ENCODE data around the gene MBNL2.

MBNL2 gene

DNA sequence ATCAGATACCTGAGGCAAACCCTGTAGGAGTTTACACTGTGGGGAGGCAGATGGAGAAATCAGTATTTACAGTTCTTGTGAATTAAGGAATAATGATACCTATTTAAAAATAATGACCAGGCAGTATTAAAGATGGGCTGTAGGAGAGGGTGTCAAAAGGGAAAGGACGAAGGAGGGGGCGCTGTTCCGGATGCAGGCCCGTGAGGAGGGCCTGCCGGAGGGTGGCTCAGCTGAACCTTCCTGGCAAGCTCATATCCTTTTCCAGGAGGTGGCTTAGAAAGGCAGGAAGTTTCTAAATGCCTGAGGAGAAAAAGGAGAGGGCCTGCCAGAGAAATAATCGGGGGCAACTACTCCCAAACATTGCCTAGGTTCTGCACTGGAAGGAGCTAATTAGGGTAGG lies 46.6 kb downstream of the MBNL2 start:
- Histone ChIP-seq H3K4me3 (ENCODE audit: low read length) (no peak overlapping the region), H3K36me3 (replicated peaks; ENCODE audit: low read depth, low read length) (no peaks in the 10 kb centered on the region), H3K9ac (ENCODE audit: low read length) (no peak overlapping the region), H3K4me2 (ENCODE audit: low read length) (no peak overlapping the region), H3K27ac (ENCODE audit: low read length) (no peak overlapping the region), H2AFZ (ENCODE audit: low read depth, low read length) (no peak overlapping the region), H3K9me3 (ENCODE audit: insufficient read depth, low read length) (no peaks in the 10 kb centered on the region), H3K79me2 (ENCODE audit: low read length) (no peaks in the 10 kb centered on the region), H4K20me1 (ENCODE audit: insufficient read depth, low read length) (no peaks in the 10 kb centered on the region), H3K27me3 (ENCODE audit: low read depth, low read length) (no peaks in the 10 kb centered on the region), H3K4me1 (ENCODE audit: low read length) (no peaks in the 10 kb centered on the region)
- TF ChIP-seq, protein P1, sequence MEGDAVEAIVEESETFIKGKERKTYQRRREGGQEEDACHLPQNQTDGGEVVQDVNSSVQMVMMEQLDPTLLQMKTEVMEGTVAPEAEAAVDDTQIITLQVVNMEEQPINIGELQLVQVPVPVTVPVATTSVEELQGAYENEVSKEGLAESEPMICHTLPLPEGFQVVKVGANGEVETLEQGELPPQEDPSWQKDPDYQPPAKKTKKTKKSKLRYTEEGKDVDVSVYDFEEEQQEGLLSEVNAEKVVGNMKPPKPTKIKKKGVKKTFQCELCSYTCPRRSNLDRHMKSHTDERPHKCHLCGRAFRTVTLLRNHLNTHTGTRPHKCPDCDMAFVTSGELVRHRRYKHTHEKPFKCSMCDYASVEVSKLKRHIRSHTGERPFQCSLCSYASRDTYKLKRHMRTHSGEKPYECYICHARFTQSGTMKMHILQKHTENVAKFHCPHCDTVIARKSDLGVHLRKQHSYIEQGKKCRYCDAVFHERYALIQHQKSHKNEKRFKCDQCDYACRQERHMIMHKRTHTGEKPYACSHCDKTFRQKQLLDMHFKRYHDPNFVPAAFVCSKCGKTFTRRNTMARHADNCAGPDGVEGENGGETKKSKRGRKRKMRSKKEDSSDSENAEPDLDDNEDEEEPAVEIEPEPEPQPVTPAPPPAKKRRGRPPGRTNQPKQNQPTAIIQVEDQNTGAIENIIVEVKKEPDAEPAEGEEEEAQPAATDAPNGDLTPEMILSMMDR (IDR thresholded peaks at IDR 0.05; ENCODE audit: low read depth, low read length), result no peak
- TF ChIP-seq EZH2phosphoT487 (IDR thresholded peaks at IDR 0.05; ENCODE audit: low read depth), result no peak

DNA sequence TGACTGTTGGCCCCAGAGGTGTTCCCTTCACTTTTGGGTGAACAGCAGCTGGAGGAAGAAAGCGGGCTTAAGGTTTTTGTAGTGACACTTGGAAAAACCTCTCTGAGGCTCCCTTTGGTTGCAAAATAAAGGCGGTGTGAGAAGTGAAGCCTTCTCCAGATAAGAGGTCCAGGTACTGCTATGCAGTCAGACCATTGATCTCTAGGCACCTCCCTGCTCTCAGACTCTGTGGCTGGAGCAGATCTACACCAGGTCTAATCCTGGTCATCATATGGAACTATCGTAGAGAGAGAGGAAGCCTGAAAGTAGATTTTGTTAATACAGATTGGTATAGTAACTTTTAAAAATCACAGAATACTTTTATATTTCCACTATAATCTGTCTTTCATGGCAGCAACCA lies 47.5 kb downstream of the MBNL2 start:
- Histone ChIP-seq H3K79me2 (ENCODE audit: low read length) (no peaks in the 10 kb centered on the region), H3K36me3 (replicated peaks; ENCODE audit: low read depth, low read length) (no peaks in the 10 kb centered on the region), H3K27me3 (ENCODE audit: low read depth, low read length) (no peaks in the 10 kb centered on the region), H3K27ac (ENCODE audit: low read length) (no peak overlapping the region), H3K4me3 (ENCODE audit: low read length) (no peak overlapping the region), H2AFZ (ENCODE audit: low read depth, low read length) (no peak overlapping the region), H4K20me1 (ENCODE audit: insufficient read depth, low read length) (no peaks in the 10 kb centered on the region), H3K9ac (ENCODE audit: low read length) (no peak overlapping the region), H3K4me2 (ENCODE audit: low read length) (no peak overlapping the region), H3K4me1 (ENCODE audit: low read length) (peaks cover 6% of the 10 kb centered on the region), H3K9me3 (ENCODE audit: insufficient read depth, low read length) (no peaks in the 10 kb centered on the region)
- TF ChIP-seq EZH2phosphoT487 (IDR thresholded peaks at IDR 0.05; ENCODE audit: low read depth), result no peak
- TF ChIP-seq, protein P1 (IDR thresholded peaks at IDR 0.05; ENCODE audit: low read depth, low read length), result no peak

DNA sequence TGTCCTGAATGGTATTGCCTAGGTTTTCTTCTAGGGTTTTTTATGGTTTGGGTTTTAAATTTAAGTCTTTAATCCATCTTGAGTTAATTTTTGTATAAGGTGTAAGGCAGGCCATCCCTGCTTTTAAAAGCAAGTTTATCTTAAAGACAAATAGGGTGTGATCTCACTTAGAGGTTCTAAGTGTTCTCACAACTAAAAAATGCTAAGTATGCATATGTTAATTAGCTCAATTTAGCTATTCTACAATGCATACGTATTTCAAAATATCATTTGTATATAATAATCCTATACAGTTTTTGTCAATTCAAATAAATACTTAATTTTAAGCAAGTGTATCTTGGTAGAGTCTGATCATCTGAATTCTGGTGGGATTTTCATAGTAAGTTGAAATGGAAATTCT lies 50.4 kb downstream of the MBNL2 start:
- Histone ChIP-seq H4K20me1 (ENCODE audit: insufficient read depth, low read length) (no peaks in the 10 kb centered on the region), H3K79me2 (ENCODE audit: low read length) (no peaks in the 10 kb centered on the region), H3K9ac (ENCODE audit: low read length) (no peak overlapping the region), H3K4me1 (ENCODE audit: low read length) (peaks cover 36% of the 10 kb centered on the region), H3K4me3 (ENCODE audit: low read length) (no peak overlapping the region), H2AFZ (ENCODE audit: low read depth, low read length) (no peak overlapping the region), H3K27me3 (ENCODE audit: low read depth, low read length) (no peaks in the 10 kb centered on the region), H3K9me3 (ENCODE audit: insufficient read depth, low read length) (no peaks in the 10 kb centered on the region), H3K36me3 (replicated peaks; ENCODE audit: low read depth, low read length) (peaks cover 12% of the 10 kb centered on the region), H3K27ac (ENCODE audit: low read length) (no peak overlapping the region), H3K4me2 (ENCODE audit: low read length) (no peak overlapping the region)
- no peak for TF ChIP-seq EZH2phosphoT487 (IDR thresholded peaks at IDR 0.05; ENCODE audit: low read depth)
- TF ChIP-seq, protein P1 (IDR thresholded peaks at IDR 0.05; ENCODE audit: low read depth, low read length), result no peak

DNA sequence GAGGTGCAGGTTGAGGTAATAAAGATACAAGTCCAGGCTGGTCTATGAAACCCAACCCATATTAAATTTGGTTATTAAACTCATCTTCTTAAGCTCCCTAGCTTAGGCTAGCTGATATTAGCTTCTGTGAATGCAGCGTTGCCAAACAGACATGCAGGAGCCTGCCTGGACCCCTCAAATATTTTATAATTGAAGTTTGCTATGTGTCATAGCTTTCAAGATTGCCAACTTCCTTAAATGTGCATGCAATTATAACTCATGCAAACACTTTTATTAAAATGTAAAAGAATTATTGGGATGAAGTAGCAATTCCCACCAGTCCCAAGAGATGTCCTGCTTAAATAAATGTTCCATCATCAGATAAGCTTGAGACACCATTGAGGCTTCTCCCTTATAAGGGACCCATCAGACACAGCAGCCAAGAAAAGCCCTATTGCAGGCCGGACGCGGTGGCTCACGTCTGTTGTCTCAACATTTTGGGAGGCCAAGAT lies 51.3 kb downstream of the MBNL2 start:
- Histone ChIP-seq H3K4me3 (ENCODE audit: low read length) (no peak overlapping the region), H4K20me1 (ENCODE audit: insufficient read depth, low read length) (no peaks in the 10 kb centered on the region), H3K9ac (ENCODE audit: low read length) (no peak overlapping the region), H2AFZ (ENCODE audit: low read depth, low read length) (no peak overlapping the region), H3K36me3 (replicated peaks; ENCODE audit: low read depth, low read length) (peaks cover 12% of the 10 kb centered on the region), H3K79me2 (ENCODE audit: low read length) (no peaks in the 10 kb centered on the region), H3K9me3 (ENCODE audit: insufficient read depth, low read length) (no peaks in the 10 kb centered on the region), H3K4me2 (ENCODE audit: low read length) (no peak overlapping the region), H3K4me1 (ENCODE audit: low read length) (peaks cover 40% of the 10 kb centered on the region), H3K27ac (ENCODE audit: low read length) (no peak overlapping the region), H3K27me3 (ENCODE audit: low read depth, low read length) (no peaks in the 10 kb centered on the region)
- no peak for TF ChIP-seq EZH2phosphoT487 (IDR thresholded peaks at IDR 0.05; ENCODE audit: low read depth)
- TF ChIP-seq, protein P1 (IDR thresholded peaks at IDR 0.05; ENCODE audit: low read depth, low read length), result no peak
